WERI-Rb-1 (cell line): Measurements from ENCODE around the gene PCBP1.

ENCODE experiments used
- DNase-seq: peaks from one replicate; pipeline ENCODE4 v3.0.0-alpha.2; 2020
- H3K27ac ChIP-seq: fragments of 250-450 bp; sonication (Bioruptor Pico); 2 replicates; pipeline ENCODE4 v1.5.1; 2020; ENCODE audit warnings: mild to moderate bottlenecking, moderate library complexity
- H3K27me3 ChIP-seq: fragments of 250-450 bp; sonication (Bioruptor Pico); 2 replicates; pipeline ENCODE4 v1.5.1; 2021; ENCODE audit warnings: mild to moderate bottlenecking, low read depth, moderate library complexity; ENCODE audit not compliant: insufficient read depth, severe bottlenecking
- H3K36me3 ChIP-seq: fragments of 250-450 bp; sonication (Bioruptor Pico); 2 replicates; pipeline ENCODE4 v1.5.1; 2020; ENCODE audit warnings: mild to moderate bottlenecking, moderate library complexity
- H3K4me3 ChIP-seq: 2 replicates; pipeline ENCODE4 v1.5.1; 2011; ENCODE audit warnings: low read depth, mild to moderate bottlenecking, control low read depth, low read length
- H3K9me3 ChIP-seq: fragments of 250-450 bp; sonication (Bioruptor Pico); 2 replicates; pipeline ENCODE4 v1.5.1; 2021; ENCODE audit warnings: mild to moderate bottlenecking, moderate library complexity; ENCODE audit not compliant: severe bottlenecking
- CTCF ChIP-seq: IDR thresholded peaks from 2 replicates; pipeline ENCODE4 v1.5.1; 2011; ENCODE audit warnings: low read depth, mild to moderate bottlenecking, control low read depth, inconsistent platforms, low read length

Gene PCBP1

GRCh38 chr2:70115646-70116442 is 28.6 kb downstream of the PCBP1 start:
- no peak for DNase-seq
- H3K27ac ChIP-seq = peak overlapping the region; percentile 42

GRCh38 chr2:70116936-70117552 is 29.8 kb downstream of the PCBP1 start:
- peak; percentile 55 for DNase-seq
- Histone ChIP-seq H3K9me3 (no peaks in the 10 kb centered on the region), H3K27me3 (no peaks in the 10 kb centered on the region), H3K27ac (peak overlapping the region; percentile 42), H3K4me3 (no peak overlapping the region), H3K36me3 (no peaks in the 10 kb centered on the region)
- TF ChIP-seq CTCF = no peak

More at GRCh38 chr2:70115646-70116442, 28.6 kb downstream of the PCBP1 start:
- Histone ChIP-seq H3K4me3 (no peak overlapping the region), H3K27me3 (no peaks in the 10 kb centered on the region), H3K36me3 (no peaks in the 10 kb centered on the region), H3K9me3 (no peaks in the 10 kb centered on the region)
- TF ChIP-seq CTCF = no peak

GRCh38 chr2:70118798-70119454 is 31.6 kb downstream of the PCBP1 start:
- Histone ChIP-seq H3K9me3 (no peaks in the 10 kb centered on the region), H3K36me3 (no peaks in the 10 kb centered on the region), H3K4me3 (no peak overlapping the region), H3K27ac (peak overlapping the region; percentile 29), H3K27me3 (no peaks in the 10 kb centered on the region)
- no peak for TF ChIP-seq CTCF
- DNase-seq = peak; percentile 67

GRCh38 chr2:70121627-70122372 is 34.5 kb downstream of the PCBP1 start:
- DNase-seq = peak; percentile 87
- H3K27me3 ChIP-seq = no peaks in the 10 kb centered on the region
- no peak for TF ChIP-seq CTCF
- peak overlapping the region; percentile 61 for H3K27ac ChIP-seq
- no peaks in the 10 kb centered on the region for H3K9me3 ChIP-seq
- no peaks in the 10 kb centered on the region for H3K36me3 ChIP-seq
- H3K4me3 ChIP-seq = no peak overlapping the region; the same call in 1 of the 2 replicates

- DNase-seq = no peak
- Histone ChIP-seq H3K27ac (no peak overlapping the region), H3K4me3 (no peak overlapping the region), H3K36me3 (no peaks in the 10 kb centered on the region), H3K27me3 (no peaks in the 10 kb centered on the region), H3K9me3 (no peaks in the 10 kb centered on the region)
- no peak for TF ChIP-seq CTCF
Observed at GRCh38 chr2:70122470-70122869, 35.2 kb downstream of the PCBP1 start.
